AG09319 (cell line): ENCODE results near the gene PDE9A.
"Not testable (repeated sequence)": the region's sequence is repeated elsewhere in the genome, so short reads cannot be mapped to it uniquely, and the experiment has no call there.

Experiments
- DNase-seq: peaks from one replicate; pipeline ENCODE4 v3.0.0-alpha.2; 2010; ENCODE audit warnings: low read depth; ENCODE audit errors: extremely low read depth
- CTCF ChIP-seq: IDR thresholded peaks from 2 replicates; pipeline ENCODE4 v1.5.1; 2011; ENCODE audit warnings: low read depth, mild to moderate bottlenecking, inconsistent platforms, low read length, moderate library complexity

Gene PDE9A

DNA sequence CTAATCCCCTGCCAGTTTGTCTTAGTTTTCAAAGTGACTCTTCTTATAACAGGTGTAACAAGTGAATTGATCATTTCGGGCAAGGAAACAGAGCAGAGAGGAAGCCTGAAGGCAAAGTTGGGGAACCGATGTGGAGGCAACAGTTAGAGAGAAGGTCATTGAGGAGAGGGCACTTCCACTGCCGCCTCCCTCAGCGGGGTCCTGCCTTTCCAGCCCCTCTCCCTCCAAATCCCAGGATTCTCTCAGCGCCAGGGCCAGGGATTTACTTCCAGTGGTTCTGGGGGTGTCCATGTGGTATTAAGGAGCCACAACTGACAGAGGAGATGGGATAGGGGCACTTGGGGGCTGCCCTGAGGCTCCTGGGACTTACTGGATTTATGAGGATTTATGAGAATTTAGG is 39.7 kb upstream of the PDE9A start:
- no peak for TF ChIP-seq CTCF

GRCh38 chr21:42614396-42614795 is 39.0 kb upstream of the PDE9A start:
- DNase-seq: no peak
- no peak for TF ChIP-seq CTCF

More for the DNA sequence above, 39.7 kb upstream of the PDE9A start:
- no peak for DNase-seq

GRCh38 chr21:42614811-42615351 is 38.5 kb upstream of the PDE9A start:
- no peak for DNase-seq
- TF ChIP-seq CTCF: no peak

GRCh38 chr21:42615377-42615776 is 38.0 kb upstream of the PDE9A start:
- DNase-seq: not testable (repeated sequence)

- DNase-seq: no peak
- no peak for TF ChIP-seq CTCF
These were observed 37.5 kb upstream of the PDE9A start for GRCh38 chr21:42615924-42616323.

- DNase-seq: no peak
These were observed 37.0 kb upstream of the PDE9A start for GRCh38 chr21:42616446-42616845.

DNA sequence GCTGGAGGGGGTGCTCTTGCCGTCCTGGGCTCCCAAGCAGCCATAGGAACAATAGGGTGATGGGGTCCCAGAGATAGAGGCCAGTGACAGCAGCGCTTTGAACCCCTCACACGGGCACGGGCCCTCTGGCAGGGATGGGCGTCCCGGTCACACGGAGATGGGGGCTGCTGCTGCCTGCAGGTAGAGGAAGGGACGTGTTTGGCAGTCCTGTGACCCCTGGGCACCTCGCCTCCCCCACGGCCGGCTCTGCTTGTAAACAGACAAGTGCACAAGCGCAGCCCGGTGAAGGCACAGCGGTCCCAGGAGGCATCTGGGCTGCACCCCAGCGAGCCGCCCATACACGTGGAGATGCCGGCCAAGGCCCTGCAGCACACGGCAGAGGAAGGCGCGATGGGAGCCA is 36.5 kb upstream of the PDE9A start:
- no peak for TF ChIP-seq CTCF

More at GRCh38 chr21:42616446-42616845, 37.0 kb upstream of the PDE9A start:
- no peak for TF ChIP-seq CTCF

DNA sequence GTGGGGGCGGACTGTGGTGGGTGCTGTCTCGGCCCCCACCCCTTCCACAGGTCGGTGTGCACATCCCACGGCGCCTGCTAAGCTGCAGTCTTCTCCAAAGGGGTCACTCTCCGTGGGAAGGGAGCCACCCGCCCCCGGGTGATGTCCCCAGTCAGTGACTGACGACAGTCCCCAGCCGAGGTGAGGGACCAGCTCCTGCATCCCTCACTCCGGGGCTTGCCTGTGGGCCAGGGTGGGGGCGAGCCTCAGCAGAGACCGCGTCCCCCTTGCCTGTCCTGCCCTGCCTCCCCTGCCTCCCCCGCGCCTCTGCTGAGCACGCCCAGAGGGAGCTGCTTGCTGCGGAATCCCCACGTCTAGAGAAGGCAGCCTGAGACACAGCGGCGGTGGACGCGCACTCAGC is 35.9 kb upstream of the PDE9A start:
- no peak for TF ChIP-seq CTCF
- DNase-seq: no peak

More for the DNA sequence above, 36.5 kb upstream of the PDE9A start:
- DNase-seq: no peak
